Endothelial cell of umbilical vein (primary cell): ENCODE measurements around the gene RAPGEF4. TPM values are rescaled to one million over a fixed set of nuclear protein-coding genes. Genes with fewer than 3 reads are reported as not detected.

ENCODE experiments used
- BruUV-seq: library from RNA; stranded (reverse); fragments of 400-500 nt; replicated peaks from 2 replicates; lab custom pipeline; 2021; lab: Mats Ljungman, UMichigan
- CTCF ChIA-PET: fragments of 300-600, 350-600 bp; sonication (Branson Sonifier 250); formaldehyde crosslinking; loops from one replicate; lab custom pipeline; 2021; ENCODE audit warnings: antibody characterized with exemption, inconsistent platforms; lab: Charles Lee
- POLR2A ChIA-PET: fragments of 300-600, 350-600 bp; sonication (Branson Sonifier 250); formaldehyde crosslinking; loops from one replicate; lab custom pipeline; 2021; ENCODE audit warnings: antibody characterized with exemption, inconsistent platforms; lab: Charles Lee
- DNase-seq: peaks from one replicate; pipeline ENCODE4 v3.0.0-alpha.2; 2011; ENCODE audit warnings: low read depth, low spot score
- FAIRE-seq: peaks from 2 replicates; lab custom pipeline; 2011; peaks lifted over from hg19 to GRCh38; lab: Jason Lieb, UNC
- H2AFZ ChIP-seq: 2 replicates; pipeline ENCODE4 v1.6.0; 2012; ENCODE audit warnings: low read depth, low read length, control low read depth, inconsistent platforms
- H3K27ac ChIP-seq: 2 replicates; pipeline ENCODE4 v1.5.1; 2011; ENCODE audit warnings: low read depth, mild to moderate bottlenecking, control low read depth, low read length, moderate library complexity; ENCODE audit not compliant: insufficient read depth
- H3K27me3 ChIP-seq, 2 experiments: 2 replicates each; pipeline versions ENCODE4 v1.6.0 to v1.6.1; 2011; ENCODE audit warnings: low read length in 2 of 2, mixed read lengths in 1 of 2; ENCODE audit not compliant: control insufficient read depth in 2 of 2, insufficient read depth in 2 of 2
- H3K36me3 ChIP-seq, 2 experiments: 2 replicates in 1 of 2; 3 replicates in 1 of 2; pipeline ENCODE4 v1.5.1; 2011; ENCODE audit warnings: low read length in 2 of 2, mild to moderate bottlenecking in 1 of 2, moderate library complexity in 1 of 2; ENCODE audit not compliant: control insufficient read depth in 2 of 2, insufficient read depth in 2 of 2; ENCODE audit errors: extremely low read depth in 1 of 2
- H3K4me1 ChIP-seq: 3 replicates; pipeline ENCODE4 v1.5.1; 2011; ENCODE audit warnings: mild to moderate bottlenecking, low read length; ENCODE audit not compliant: control insufficient read depth, insufficient read depth; ENCODE audit errors: extremely low read depth
- H3K4me2 ChIP-seq: 2 replicates; pipeline ENCODE4 v1.6.1; 2011; ENCODE audit warnings: low read length, control low read depth, mixed read lengths; ENCODE audit not compliant: insufficient read depth
- H3K4me3 ChIP-seq, 3 experiments: fragments of 200-600 bp in 1 of 3; sonication (generic), shearing (Covaris generic) in 1 of 3; replicated peaks in 1 of 3; 2 replicates each; pipeline ENCODE4 v1.5.1; 2011 to 2016; ENCODE audit warnings: control low read depth in 3 of 3, low read length in 3 of 3, mild to moderate bottlenecking in 2 of 3, inconsistent platforms in 1 of 3, low read depth in 1 of 3, moderate library complexity in 1 of 3; ENCODE audit not compliant: insufficient read depth in 1 of 3
- H3K79me2 ChIP-seq: 2 replicates; pipeline ENCODE4 v1.6.0; 2012; ENCODE audit warnings: low read length, inconsistent platforms; ENCODE audit not compliant: control insufficient read depth, insufficient read depth
- H3K9ac ChIP-seq: replicated peaks from 2 replicates; pipeline ENCODE3; 2011; ENCODE audit warnings: low read length, control low read depth; ENCODE audit not compliant: insufficient read depth; ENCODE audit errors: extremely low read depth
- H3K9me1 ChIP-seq: replicated peaks from 3 replicates; pipeline ENCODE4 v1.6.0; 2011; ENCODE audit warnings: mild to moderate bottlenecking, low read length; ENCODE audit not compliant: control insufficient read depth, insufficient read depth; ENCODE audit errors: extremely low read depth
- H3K9me3 ChIP-seq: replicated peaks from 2 replicates; pipeline ENCODE4 v1.5.1; 2012; ENCODE audit warnings: low read length, inconsistent platforms; ENCODE audit not compliant: control insufficient read depth, insufficient read depth
- H4K20me1 ChIP-seq: replicated peaks from 2 replicates; pipeline ENCODE3; 2011; ENCODE audit warnings: mild to moderate bottlenecking, low read length; ENCODE audit not compliant: control insufficient read depth, insufficient read depth; ENCODE audit errors: extremely low read depth
- EZH2 ChIP-seq: IDR thresholded peaks from 2 replicates; pipeline ENCODE4 v1.6.1; 2012; ENCODE audit warnings: borderline replicate concordance, low read depth, mild to moderate bottlenecking, moderate library complexity, low read length, inconsistent platforms; ENCODE audit not compliant: severe bottlenecking
- FOS ChIP-seq: IDR thresholded peaks from 2 replicates; pipeline ENCODE4 v1.6.1; 2011; ENCODE audit warnings: mild to moderate bottlenecking, low read length, moderate library complexity, borderline replicate concordance; ENCODE audit not compliant: insufficient read depth
- GATA2 ChIP-seq: IDR thresholded peaks from 2 replicates; pipeline ENCODE4 v1.7.0; 2011; ENCODE audit warnings: low read depth, mild to moderate bottlenecking, moderate library complexity, mixed read lengths, low read length; ENCODE audit not compliant: insufficient read length, insufficient read depth
- JUN ChIP-seq: IDR thresholded peaks from 2 replicates; pipeline ENCODE4 v1.6.1; 2011; ENCODE audit warnings: borderline replicate concordance, low read depth; ENCODE audit not compliant: insufficient read length, insufficient read depth
- MYC ChIP-seq: IDR thresholded peaks from one replicate; pipeline ENCODE4 v1.6.1; 2011; ENCODE audit warnings: mild to moderate bottlenecking, low read depth, low read length
- POLR2A ChIP-seq: IDR thresholded peaks from 2 replicates; pipeline ENCODE4 v1.6.1; 2012; ENCODE audit warnings: low read depth, mild to moderate bottlenecking, control low read depth, low read length
- POLR2AphosphoS5 ChIP-seq: IDR thresholded peaks from 2 replicates; pipeline ENCODE4 v1.6.1; 2012; ENCODE audit warnings: low read depth, mild to moderate bottlenecking, control low read depth, low read length, moderate library complexity; ENCODE audit not compliant: insufficient read depth
- dilution Hi-C: fragments of 300-500 bp; cut with MboI; formaldehyde crosslinking; loops from one replicate; pipeline ENCODE4 v1.15.0; 2019; ENCODE audit warnings: low sequenced_read_pairs; ENCODE audit not compliant: extremely low pct_ligation_motif_present
- intact Hi-C: fragments of 100-400 bp; cut with micrococcal nuclease; formaldehyde crosslinking; loops from one replicate; pipeline ENCODE4 v1.10.0; 2022
- polyA plus RNA-seq, 4 experiments: library from polyadenylated mRNA; depleted of rRNA in 3 of 4; stranded (reverse) in 3 of 4; unstranded in 1 of 4; fragments of >200 nt; gene quantifications; 2 replicates each; pipeline versions ENCODE4 v1.2.1 to v1.2.3, GENCODE V29; 2011 to 2012; ENCODE audit warnings: missing spikeins in 1 of 4
- total RNA-seq: library from RNA; stranded (reverse); gene quantifications from 2 replicates; pipeline ENCODE4 v1.2.3, GENCODE V29; 2021
- TF ChIP-seq, protein P1 (sequence below), 2 donors: IDR thresholded peaks; 1 replicate in 1 of 2; 2 replicates in 1 of 2; pipeline ENCODE4 v1.5.1; 2011; ENCODE audit warnings: low read length in 2 of 2, mild to moderate bottlenecking in 2 of 2, moderate library complexity in 2 of 2, control low read depth in 1 of 2, inconsistent platforms in 1 of 2, low read depth in 1 of 2; ENCODE audit not compliant: insufficient read depth in 1 of 2; ENCODE audit errors: extremely low read depth in 1 of 2
- TF ChIP-seq, protein P2 (sequence below): IDR thresholded peaks from 2 replicates; pipeline ENCODE4 v1.6.1; 2011; ENCODE audit not compliant: insufficient read depth, insufficient read length

The RAPGEF4 gene
- total and polyA plus RNA-seq, 2 donors (not counting 3 experiments of a cell fraction or from before 2014, with no cell fraction given), result 7.2 to 9.2 TPM

DNA sequence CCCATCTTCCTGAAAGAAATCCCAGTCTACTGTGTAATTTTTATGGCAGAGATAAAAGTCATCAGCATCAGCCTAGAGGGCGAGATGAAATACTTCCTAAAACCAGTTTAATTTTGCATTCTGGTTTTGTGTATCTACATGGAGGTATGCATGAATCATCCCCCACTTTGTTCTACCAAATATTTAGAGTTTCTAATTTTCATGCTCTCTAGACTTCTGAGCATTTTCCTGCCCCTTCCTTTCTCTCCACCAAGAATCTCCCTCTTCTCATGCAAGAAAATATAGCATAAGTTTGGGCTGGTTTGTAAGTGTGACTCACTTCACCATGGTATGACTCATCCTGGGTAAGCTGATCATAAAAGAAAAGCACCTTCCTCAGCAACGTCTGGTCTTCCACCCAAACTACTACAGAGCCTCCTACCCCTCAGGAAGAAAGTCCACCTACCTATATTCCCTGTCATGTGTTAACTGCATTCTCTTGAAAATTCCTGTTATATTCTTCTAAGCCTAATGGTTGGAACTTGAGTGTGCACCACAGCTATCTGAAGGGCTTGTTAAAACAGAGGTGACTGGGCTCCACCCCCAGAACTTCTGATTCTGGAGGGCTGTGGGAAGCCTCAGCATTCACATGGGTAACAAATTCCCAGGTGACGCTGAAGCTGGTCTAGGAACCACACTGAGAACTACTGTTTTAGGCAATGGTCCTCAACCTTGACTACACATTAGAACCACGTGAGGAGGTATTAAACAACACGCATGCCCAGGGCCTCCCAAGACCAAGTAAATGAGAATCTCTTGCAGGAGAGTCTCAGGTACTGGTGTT lies 37.4 kb upstream of the RAPGEF4 start:
- intact Hi-C loops, result no loop called here
- no TSS peak for BruUV-seq
- peak; percentile 74 for DNase-seq
- no peak overlapping the region for H3K4me3 ChIP-seq
- H4K20me1 ChIP-seq, result no peaks in the 10 kb centered on the region
- no peak overlapping the region for H3K9ac ChIP-seq
- H3K27me3 ChIP-seq, result no peaks in the 10 kb centered on the region
- H2AFZ ChIP-seq, result no peak overlapping the region
- POLR2A ChIA-PET, result no interaction called here
- H3K9me1 ChIP-seq, result no peaks in the 10 kb centered on the region
- FAIRE-seq, result peak; percentile 81
- H3K9me3 ChIP-seq, result no peaks in the 10 kb centered on the region
- dilution Hi-C loops, result no loop called here
- no peaks in the 10 kb centered on the region for H3K79me2 ChIP-seq
- H3K27ac ChIP-seq, result no peak overlapping the region
- no peaks in the 10 kb centered on the region for H3K36me3 ChIP-seq
- H3K4me1 ChIP-seq, result peaks cover 24% of the 10 kb centered on the region
- TF ChIP-seq FOS (peak; percentile 99), MYC (no peak), POLR2A (no peak), GATA2 (no peak), EZH2 (no peak), POLR2AphosphoS5 (no peak), JUN (peak; percentile 98)
- TF ChIP-seq, protein P1, sequence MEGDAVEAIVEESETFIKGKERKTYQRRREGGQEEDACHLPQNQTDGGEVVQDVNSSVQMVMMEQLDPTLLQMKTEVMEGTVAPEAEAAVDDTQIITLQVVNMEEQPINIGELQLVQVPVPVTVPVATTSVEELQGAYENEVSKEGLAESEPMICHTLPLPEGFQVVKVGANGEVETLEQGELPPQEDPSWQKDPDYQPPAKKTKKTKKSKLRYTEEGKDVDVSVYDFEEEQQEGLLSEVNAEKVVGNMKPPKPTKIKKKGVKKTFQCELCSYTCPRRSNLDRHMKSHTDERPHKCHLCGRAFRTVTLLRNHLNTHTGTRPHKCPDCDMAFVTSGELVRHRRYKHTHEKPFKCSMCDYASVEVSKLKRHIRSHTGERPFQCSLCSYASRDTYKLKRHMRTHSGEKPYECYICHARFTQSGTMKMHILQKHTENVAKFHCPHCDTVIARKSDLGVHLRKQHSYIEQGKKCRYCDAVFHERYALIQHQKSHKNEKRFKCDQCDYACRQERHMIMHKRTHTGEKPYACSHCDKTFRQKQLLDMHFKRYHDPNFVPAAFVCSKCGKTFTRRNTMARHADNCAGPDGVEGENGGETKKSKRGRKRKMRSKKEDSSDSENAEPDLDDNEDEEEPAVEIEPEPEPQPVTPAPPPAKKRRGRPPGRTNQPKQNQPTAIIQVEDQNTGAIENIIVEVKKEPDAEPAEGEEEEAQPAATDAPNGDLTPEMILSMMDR (IDR thresholded peaks at IDR 0.05; ENCODE audit: extremely low read depth in 1 of 2, insufficient read depth in 1 of 2, low read depth in 1 of 2, low read length in 2 of 2), result no peak
- TF ChIP-seq, protein P2, sequence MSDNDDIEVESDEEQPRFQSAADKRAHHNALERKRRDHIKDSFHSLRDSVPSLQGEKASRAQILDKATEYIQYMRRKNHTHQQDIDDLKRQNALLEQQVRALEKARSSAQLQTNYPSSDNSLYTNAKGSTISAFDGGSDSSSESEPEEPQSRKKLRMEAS, result no peak
- H3K4me2 ChIP-seq, result peak overlapping the region; percentile 18
- CTCF ChIA-PET, result interaction anchor here (0.8 to 3.4 kb wide), 3 partner anchors 12 to 75 kb away, joined by 3 to 18 read pairs (median 3); no protein-coding TSS in a partner anchor
